NCI-H1105 treated with DMSO at 0.1 percent for 48 hours (cell line): ENCODE measurements around the gene GRID2IP.

Source experiments
- DNase-seq: peaks from one replicate; lab custom pipeline; 2025; lab: John Stamatoyannopoulos, UW

The GRID2IP gene

GRCh38 chr7:6520163-6520981 is 30.9 kb downstream of the GRID2IP start:
- DNase-seq = no peak

- peak; percentile 74 for DNase-seq
These were observed 34.8 kb downstream of the GRID2IP start for GRCh38 chr7:6516387-6516983.

- no peak for DNase-seq
These were observed 37.7 kb downstream of the GRID2IP start for GRCh38 chr7:6513541-6513940.

- DNase-seq = no peak
These were observed 38.4 kb downstream of the GRID2IP start for GRCh38 chr7:6512892-6513291.

GRCh38 chr7:6510476-6511133 is 40.7 kb downstream of the GRID2IP start:
- no peak for DNase-seq

- no peak for DNase-seq
These were observed 42.3 kb downstream of the GRID2IP start for GRCh38 chr7:6508950-6509349.

GRCh38 chr7:6508539-6508938 is 42.7 kb downstream of the GRID2IP start:
- DNase-seq = no peak

- no peak for DNase-seq
These were observed 43.4 kb downstream of the GRID2IP start for GRCh38 chr7:6507906-6508305.

GRCh38 chr7:6505685-6506559 is 45.3 kb downstream of the GRID2IP start:
- no peak for DNase-seq

- DNase-seq = no peak
These were observed 46.3 kb downstream of the GRID2IP start for GRCh38 chr7:6504996-6505395.

- no peak for DNase-seq
These were observed 48.4 kb downstream of the GRID2IP start for GRCh38 chr7:6502886-6503285.

GRCh38 chr7:6501586-6502564 is 49.4 kb downstream of the GRID2IP start:
- DNase-seq = no peak

GRCh38 chr7:6500691-6501090 is 50.6 kb downstream of the GRID2IP start:
- no peak for DNase-seq

- no peak for DNase-seq
These were observed 53.3 kb downstream of the GRID2IP start for GRCh38 chr7:6497994-6498393.

GRCh38 chr7:6497637-6497905 is 53.7 kb downstream of the GRID2IP start:
- DNase-seq = no peak

GRCh38 chr7:6496842-6497636 is 54.2 kb downstream of the GRID2IP start:
- no peak for DNase-seq

- DNase-seq = no peak
These were observed 55.5 kb downstream of the GRID2IP start for GRCh38 chr7:6495597-6496262.

GRCh38 chr7:6494365-6494764 is 56.9 kb downstream of the GRID2IP start:
- no peak for DNase-seq

- no peak for DNase-seq
These were observed 60.1 kb downstream of the GRID2IP start for GRCh38 chr7:6491194-6491593.

- no peak for DNase-seq
These were observed 61.6 kb downstream of the GRID2IP start for GRCh38 chr7:6489612-6490011.
